ENCODE results near the gene CTU2. TPM values are rescaled to one million over a fixed set of nuclear protein-coding genes. Genes with fewer than 3 reads are reported as not detected.
A peak's percentile ranks its signal among the peaks of the same experiment; 100 is the strongest.

CTU2 gene
- total RNA-seq (2014; rRNA removed) (30.3 and 39.4 TPM in 2 replicates), Bru-seq, nascent RNA (percentile 49 among the genes with signal in this experiment), BruChase-seq, experiment 1, labeled RNA remaining after a 6-hour chase (percentile 63 among the genes with signal in this experiment), BruChase-seq, experiment 2, labeled RNA remaining after a 2-hour chase (percentile 61 among the genes with signal in this experiment)
- long read RNA-seq, transcript CTU2-202 (15 exons, 1,751 nt), result major isoform, 23 of 54 reads
- long read RNA-seq, partial matches to known transcripts, result 6 of 54 reads
- long read RNA-seq, other reads (novel, unspliced or antisense), result 21 of 54 reads

GRCh38 chr16:88706229-88706964 is at the start of gene CTU2, which contains the start of gene RNF166:
Gene CTU2, plus strand, starts transcription at chr16:88706503. Its CDS starts 28 bp downstream, at chr16:88706531.
Gene RNF166, minus strand, starts transcription at chr16:88706408. Its CDS starts 83 bp downstream, at chr16:88706325.
- no TSS peak for BruUV-seq (replicated peaks)
- Histone ChIP-seq H4K20me1 (ENCODE audit: low read length) (no peaks in the 10 kb centered on the region), H3K27me3 (ENCODE audit: low read length) (no peaks in the 10 kb centered on the region), H3K36me3 (ENCODE audit: low read depth, low read length) (no peaks in the 10 kb centered on the region), H3K9me3 (ENCODE audit: low read length) (no peaks in the 10 kb centered on the region), H3K9me2 (replicated peaks; ENCODE audit: low read length) (no peaks in the 10 kb centered on the region), H3K4me3 (ENCODE audit: low read length) (peak within 1 kb of the TSS; percentile 97), H3K4me2 (ENCODE audit: low read length) (peak within 1 kb of the TSS; percentile 97), H2AFZ (ENCODE audit: low read length) (peak within 1 kb of the TSS; percentile 74), H3K9ac (ENCODE audit: low read length) (peak within 1 kb of the TSS; percentile 95), H3K4me1 (ENCODE audit: insufficient read depth, low read length) (peaks cover 6% of the 10 kb centered on the region; the same call in 1 of the 2 replicates), H3K79me2 (ENCODE audit: low read length) (peaks cover 52% of the 10 kb centered on the region), H3F3A (ENCODE audit: low read length, unreplicated experiment) (no peaks in the 10 kb centered on the region), H3K27ac (ENCODE audit: low read length) (peak within 1 kb of the TSS; percentile 32; the same call in 1 of the 2 replicates)
- TF ChIP-seq EZH2 (IDR thresholded peaks at IDR 0.05; ENCODE audit: low read length, unreplicated experiment) (no peak), CTCF (conservative IDR thresholded peaks at IDR 0.05; ENCODE audit: low read depth, low read length) (no peak), EZH2phosphoT487 (IDR thresholded peaks at IDR 0.05; ENCODE audit: borderline replicate concordance, low read length) (no peak)
- ChIA-PET CTCF (no interaction called here), POLR2A (ENCODE audit: unreplicated experiment) (no interaction called here)
- intact Hi-C loops (cut with micrococcal nuclease), result no loop called here
- DNase-seq, result peak; percentile 88
- ATAC-seq, result peak; percentile 79

- Histone ChIP-seq H3K27me3 (ENCODE audit: low read length) (no peaks in the 10 kb centered on the region), H3K27ac (ENCODE audit: low read length) (no peak overlapping the region), H3K36me3 (ENCODE audit: low read depth, low read length) (no peaks in the 10 kb centered on the region), H3K4me2 (ENCODE audit: low read length) (no peak overlapping the region), H3K79me2 (ENCODE audit: low read length) (peaks cover 13% of the 10 kb centered on the region), H3K9me2 (replicated peaks; ENCODE audit: low read length) (no peaks in the 10 kb centered on the region), H4K20me1 (ENCODE audit: low read length) (0 out of 2 replicates have a peak, but pooled peaks cover 3% of the 10 kb centered on the region), H3K4me1 (ENCODE audit: insufficient read depth, low read length) (no peaks in the 10 kb centered on the region; the same call in 1 of the 2 replicates), H3K9ac (ENCODE audit: low read length) (no peak overlapping the region), H2AFZ (ENCODE audit: low read length) (no peak overlapping the region), H3F3A (ENCODE audit: low read length, unreplicated experiment) (no peaks in the 10 kb centered on the region), H3K4me3 (ENCODE audit: low read length) (no peak overlapping the region), H3K9me3 (ENCODE audit: low read length) (no peaks in the 10 kb centered on the region)
- intact Hi-C loops (cut with micrococcal nuclease), result no loop called here
- ChIA-PET CTCF (no interaction called here), POLR2A (ENCODE audit: unreplicated experiment) (no interaction called here)
- no peak for TF ChIP-seq EZH2phosphoT487 (IDR thresholded peaks at IDR 0.05; ENCODE audit: borderline replicate concordance, low read length)
- TF ChIP-seq CTCF (conservative IDR thresholded peaks at IDR 0.05; ENCODE audit: low read depth, low read length), result no peak
- no peak for TF ChIP-seq EZH2 (IDR thresholded peaks at IDR 0.05; ENCODE audit: low read length, unreplicated experiment)
- DNase-seq, result no peak
- ATAC-seq, result no peak
- BruUV-seq (replicated peaks), result no TSS peak
These were observed 48.9 kb upstream of the CTU2 start for GRCh38 chr16:88657371-88657770.
